Measurements from ENCODE around the gene PTPRN2. TPM values are rescaled to one million over a fixed set of nuclear protein-coding genes. Genes with fewer than 3 reads are reported as not detected.

The PTPRN2 gene
- total RNA-seq, 1 experiment from 2014 or later: 2.1 TPM

- Histone ChIP-seq H3K9me2 (ENCODE audit: insufficient read depth) (no peaks in the 10 kb centered on the region), H3K27ac (ENCODE audit: low read depth, low read length) (no peak overlapping the region), H3K79me2 (ENCODE audit: insufficient read depth, low read length) (no peaks in the 10 kb centered on the region), H4K20me1 (ENCODE audit: insufficient read depth) (no peaks in the 10 kb centered on the region), H3K27me3 (ENCODE audit: insufficient read depth, low read length) (no peaks in the 10 kb centered on the region), H3K4me1 (ENCODE audit: control insufficient read depth in 1 of 2, insufficient read depth in 2 of 2, low read length in 2 of 2) (no peaks in the 10 kb centered on the region), H3K4me2 (ENCODE audit: low read length) (no peak overlapping the region), H3K9me3 (ENCODE audit: control insufficient read depth in 1 of 2, insufficient read depth in 1 of 2, low read depth in 1 of 2, low read length in 2 of 2) (no peaks in the 10 kb centered on the region), H3K9ac (ENCODE audit: low read length) (no peak overlapping the region), H3K36me3 (ENCODE audit: control insufficient read depth in 1 of 2, insufficient read depth in 2 of 2, low read length in 2 of 2) (no peaks in the 10 kb centered on the region), H3K4me3 (replicated peaks in 1 of 2; ENCODE audit: low read depth in 1 of 2, low read length in 2 of 2) (no peak overlapping the region), H2AFZ (ENCODE audit: low read depth, low read length, poor library complexity, severe bottlenecking) (no peak overlapping the region)
- BruUV-seq (replicated peaks): no TSS peak
- CTCF ChIA-PET: no interaction called here
- TF ChIP-seq YY1 (IDR thresholded peaks at IDR 0.05; ENCODE audit: extremely low read depth, insufficient replicate concordance, low read depth, low read length): no peak
- no peak for TF ChIP-seq ELF1 (IDR thresholded peaks at IDR 0.05; ENCODE audit: borderline replicate concordance, low read depth)
- TF ChIP-seq POLR2AphosphoS5 (IDR thresholded peaks at IDR 0.05; ENCODE audit: low read depth, low read length): no peak
- TF ChIP-seq FOSL1 (IDR thresholded peaks at IDR 0.05; ENCODE audit: low read depth): no peak
- no peak for TF ChIP-seq SP1 (IDR thresholded peaks at IDR 0.05; ENCODE audit: low read depth)
- no peak for TF ChIP-seq SIN3A (IDR thresholded peaks at IDR 0.05; ENCODE audit: low read depth)
- TF ChIP-seq, protein P1, sequence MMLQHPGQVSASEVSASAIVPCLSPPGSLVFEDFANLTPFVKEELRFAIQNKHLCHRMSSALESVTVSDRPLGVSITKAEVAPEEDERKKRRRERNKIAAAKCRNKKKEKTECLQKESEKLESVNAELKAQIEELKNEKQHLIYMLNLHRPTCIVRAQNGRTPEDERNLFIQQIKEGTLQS (IDR thresholded peaks at IDR 0.05): no peak
- TF ChIP-seq, protein P2, sequence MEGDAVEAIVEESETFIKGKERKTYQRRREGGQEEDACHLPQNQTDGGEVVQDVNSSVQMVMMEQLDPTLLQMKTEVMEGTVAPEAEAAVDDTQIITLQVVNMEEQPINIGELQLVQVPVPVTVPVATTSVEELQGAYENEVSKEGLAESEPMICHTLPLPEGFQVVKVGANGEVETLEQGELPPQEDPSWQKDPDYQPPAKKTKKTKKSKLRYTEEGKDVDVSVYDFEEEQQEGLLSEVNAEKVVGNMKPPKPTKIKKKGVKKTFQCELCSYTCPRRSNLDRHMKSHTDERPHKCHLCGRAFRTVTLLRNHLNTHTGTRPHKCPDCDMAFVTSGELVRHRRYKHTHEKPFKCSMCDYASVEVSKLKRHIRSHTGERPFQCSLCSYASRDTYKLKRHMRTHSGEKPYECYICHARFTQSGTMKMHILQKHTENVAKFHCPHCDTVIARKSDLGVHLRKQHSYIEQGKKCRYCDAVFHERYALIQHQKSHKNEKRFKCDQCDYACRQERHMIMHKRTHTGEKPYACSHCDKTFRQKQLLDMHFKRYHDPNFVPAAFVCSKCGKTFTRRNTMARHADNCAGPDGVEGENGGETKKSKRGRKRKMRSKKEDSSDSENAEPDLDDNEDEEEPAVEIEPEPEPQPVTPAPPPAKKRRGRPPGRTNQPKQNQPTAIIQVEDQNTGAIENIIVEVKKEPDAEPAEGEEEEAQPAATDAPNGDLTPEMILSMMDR (IDR thresholded peaks at IDR 0.05 in 2 of 3, conservative IDR thresholded peaks at IDR 0.05 in 1 of 3; ENCODE audit: borderline replicate concordance in 1 of 3, insufficient read depth in 1 of 3, low read depth in 2 of 3, low read length in 2 of 3): no peak
- no peak for TF ChIP-seq TCF7L2 (IDR thresholded peaks at IDR 0.05; ENCODE audit: borderline replicate concordance, extremely low read depth, insufficient read depth, insufficient read length)
- TF ChIP-seq SRF (IDR thresholded peaks at IDR 0.05; ENCODE audit: low read depth): no peak
- ATAC-seq: no peak
- POLR2A ChIA-PET: no interaction called here
- RAD21 ChIA-PET (ENCODE audit: low non-redundant PET in 1 of 2, low total read pairs in 2 of 2, uncharacterized antibody in 2 of 2, unreplicated experiment in 2 of 2): no interaction called here
- no peak for DNase-seq (ENCODE audit: low read depth, low spot score)
- intact Hi-C loops (cut with micrococcal nuclease): no loop called here
These were observed 1040.0 kb downstream of the PTPRN2 start for GRCh38 chr7:157547611-157548010.
